WI38 (cell line): Measurements from ENCODE around the gene ZNF593OS.

Experiments
- H3K4me3 ChIP-seq: 2 replicates; pipeline ENCODE4 v1.5.1; 2011; ENCODE audit warnings: low read depth, mild to moderate bottlenecking, control low read depth, low read length
- TF ChIP-seq, protein P1 (sequence below): IDR thresholded peaks from 2 replicates; pipeline ENCODE4 v1.5.1; 2012; ENCODE audit warnings: low read depth, mild to moderate bottlenecking, control low read depth, low read length

Gene ZNF593OS

DNA sequence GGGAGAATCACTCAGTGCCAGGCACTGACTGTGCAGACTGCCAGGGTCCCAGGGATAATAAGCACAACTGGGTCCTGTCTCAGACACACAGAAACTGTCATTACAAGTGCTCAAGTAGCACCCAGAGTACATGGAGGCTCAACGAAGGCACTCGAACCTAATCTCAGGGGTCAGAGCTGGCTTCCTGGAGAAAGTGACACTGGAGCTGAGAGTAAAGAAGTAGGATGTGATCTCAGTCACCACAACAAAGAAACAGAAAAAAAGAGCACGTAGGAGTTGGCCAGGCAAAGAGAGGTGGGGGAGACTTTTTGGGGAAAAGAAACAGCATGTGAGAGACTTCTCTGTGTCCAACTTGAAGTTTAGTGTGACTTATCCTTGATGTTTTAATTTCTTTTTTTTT is 20.1 kb upstream of the ZNF593OS start:
- TF ChIP-seq, protein P1, sequence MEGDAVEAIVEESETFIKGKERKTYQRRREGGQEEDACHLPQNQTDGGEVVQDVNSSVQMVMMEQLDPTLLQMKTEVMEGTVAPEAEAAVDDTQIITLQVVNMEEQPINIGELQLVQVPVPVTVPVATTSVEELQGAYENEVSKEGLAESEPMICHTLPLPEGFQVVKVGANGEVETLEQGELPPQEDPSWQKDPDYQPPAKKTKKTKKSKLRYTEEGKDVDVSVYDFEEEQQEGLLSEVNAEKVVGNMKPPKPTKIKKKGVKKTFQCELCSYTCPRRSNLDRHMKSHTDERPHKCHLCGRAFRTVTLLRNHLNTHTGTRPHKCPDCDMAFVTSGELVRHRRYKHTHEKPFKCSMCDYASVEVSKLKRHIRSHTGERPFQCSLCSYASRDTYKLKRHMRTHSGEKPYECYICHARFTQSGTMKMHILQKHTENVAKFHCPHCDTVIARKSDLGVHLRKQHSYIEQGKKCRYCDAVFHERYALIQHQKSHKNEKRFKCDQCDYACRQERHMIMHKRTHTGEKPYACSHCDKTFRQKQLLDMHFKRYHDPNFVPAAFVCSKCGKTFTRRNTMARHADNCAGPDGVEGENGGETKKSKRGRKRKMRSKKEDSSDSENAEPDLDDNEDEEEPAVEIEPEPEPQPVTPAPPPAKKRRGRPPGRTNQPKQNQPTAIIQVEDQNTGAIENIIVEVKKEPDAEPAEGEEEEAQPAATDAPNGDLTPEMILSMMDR: no peak
- no peak overlapping the region for H3K4me3 ChIP-seq

DNA sequence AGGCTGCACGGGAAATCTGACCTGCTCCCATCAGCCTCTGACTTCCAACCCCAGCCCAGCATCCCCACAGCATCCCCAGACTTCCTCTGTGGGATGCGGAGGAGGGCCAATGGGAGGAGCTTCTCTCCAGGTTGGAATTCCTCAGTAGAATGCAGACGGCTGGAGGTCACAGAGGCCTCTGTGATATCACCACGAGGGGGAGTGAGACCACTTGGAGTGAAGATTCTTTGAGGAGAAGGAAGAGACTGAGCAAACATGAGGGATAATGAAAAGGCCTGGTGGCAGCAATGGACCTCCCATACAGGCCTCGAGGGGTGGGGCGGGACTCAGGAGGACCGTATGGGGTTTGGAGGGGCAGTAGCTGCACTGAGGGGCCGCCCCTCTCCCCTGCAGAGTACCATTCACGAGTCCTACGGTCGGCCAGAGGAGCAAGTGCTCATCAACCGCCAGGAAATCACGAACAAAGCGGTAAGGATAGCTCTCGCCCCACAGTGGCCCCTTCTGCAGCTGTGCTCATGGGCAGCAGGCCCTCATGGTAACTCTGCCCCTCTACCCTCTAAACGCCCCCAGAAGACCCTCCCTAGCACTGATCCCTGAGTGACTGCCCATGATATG is 18.8 kb upstream of the ZNF593OS start, which contains the start of gene CATSPER4:
CATSPER4 (plus strand) TSS at position 230 of the 615 bp plus-strand sequence; CDS start at position 256, 26 bp downstream.
- no peak within 1 kb of the TSS for H3K4me3 ChIP-seq
- TF ChIP-seq, protein P1: no peak

DNA sequence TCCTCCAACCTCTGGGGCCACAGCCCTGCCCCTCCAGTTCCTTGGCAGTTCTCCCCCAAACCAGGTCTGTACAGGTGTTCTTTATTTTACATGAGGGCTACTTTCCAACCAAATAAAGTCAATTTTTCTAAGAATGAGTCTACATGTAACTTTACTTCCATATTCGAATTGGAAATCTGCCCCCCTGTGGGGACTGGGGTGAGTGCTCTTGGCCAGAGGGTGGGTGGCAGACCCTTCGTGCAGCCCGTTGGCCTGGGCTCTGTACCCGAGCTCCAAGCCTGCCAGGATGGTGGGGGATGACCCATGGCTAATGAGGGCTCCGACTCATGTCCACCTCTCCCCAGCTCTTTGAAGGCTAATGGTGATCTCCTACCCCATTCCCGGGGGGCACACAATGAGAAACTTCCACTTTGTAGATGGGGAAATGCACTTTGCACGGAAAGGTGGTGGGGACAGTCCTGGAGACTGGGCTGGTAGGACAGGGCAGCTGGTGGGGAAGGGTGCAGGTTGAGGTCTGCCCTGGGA is 18.2 kb upstream of the ZNF593OS start:
- no peak overlapping the region for H3K4me3 ChIP-seq
- TF ChIP-seq, protein P1: no peak; the same call in 1 of the 2 replicates

DNA sequence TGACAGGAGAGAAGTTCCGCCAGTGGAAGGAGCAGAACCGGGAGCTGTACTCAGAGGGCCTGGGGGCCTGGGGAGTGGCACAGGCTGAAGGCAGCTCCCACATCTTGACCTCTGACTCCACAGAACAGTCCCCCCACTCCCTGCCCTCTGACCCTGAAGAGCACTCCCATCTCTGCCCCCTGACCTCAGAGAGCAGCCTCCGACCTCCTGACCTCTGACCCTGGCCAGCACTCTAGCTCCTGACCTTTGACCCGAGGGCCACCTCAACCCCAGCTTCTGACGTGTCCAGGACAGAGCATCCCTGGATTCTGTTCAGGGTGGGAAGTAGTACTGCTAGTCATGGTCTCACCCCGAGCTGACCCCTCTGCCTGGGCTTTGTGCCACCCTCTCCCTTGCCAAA is 17.7 kb upstream of the ZNF593OS start:
- no peak overlapping the region for H3K4me3 ChIP-seq
- TF ChIP-seq, protein P1: no peak

DNA sequence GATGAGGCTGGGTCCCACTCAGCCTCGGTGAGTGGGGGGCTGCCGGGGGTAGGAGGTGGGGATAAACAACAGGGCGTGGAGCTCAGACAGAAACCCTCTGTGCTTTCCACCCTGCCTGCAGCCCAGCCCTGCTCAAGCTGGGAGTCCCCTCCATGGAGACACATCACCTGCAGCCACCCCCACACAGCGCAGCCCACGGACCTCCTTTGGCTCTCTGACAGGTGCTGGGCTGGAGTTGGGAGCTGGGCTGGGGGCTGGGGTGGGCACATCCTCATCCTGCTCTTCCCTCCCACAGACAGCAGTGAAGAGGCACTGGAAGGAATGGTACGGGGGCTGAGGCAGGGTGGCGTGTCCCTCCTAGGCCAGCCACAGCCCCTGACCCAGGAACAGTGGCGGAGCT is 16.8 kb upstream of the ZNF593OS start:
- TF ChIP-seq, protein P1: no peak
- H3K4me3 ChIP-seq: no peak overlapping the region

DNA sequence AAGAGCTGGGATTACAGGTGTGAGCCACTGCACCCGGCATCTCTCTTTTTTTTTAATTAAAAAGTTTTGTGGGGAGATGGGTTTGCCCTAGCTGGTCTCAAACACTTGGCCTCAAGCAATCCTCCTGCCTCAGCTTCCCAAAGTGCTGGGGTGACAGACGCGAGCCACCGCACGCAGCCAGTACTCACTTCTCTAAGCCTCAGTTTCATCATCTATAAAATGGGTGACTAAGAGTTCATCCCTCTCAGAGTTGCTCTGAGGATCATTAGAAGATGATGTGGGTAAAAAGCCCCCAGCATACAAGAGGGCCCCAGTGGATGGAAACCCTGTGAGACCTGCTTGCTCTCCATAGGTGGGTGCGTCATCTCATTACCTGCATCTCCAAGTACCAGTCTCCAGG is 16.2 kb upstream of the ZNF593OS start:
- TF ChIP-seq, protein P1: no peak

DNA sequence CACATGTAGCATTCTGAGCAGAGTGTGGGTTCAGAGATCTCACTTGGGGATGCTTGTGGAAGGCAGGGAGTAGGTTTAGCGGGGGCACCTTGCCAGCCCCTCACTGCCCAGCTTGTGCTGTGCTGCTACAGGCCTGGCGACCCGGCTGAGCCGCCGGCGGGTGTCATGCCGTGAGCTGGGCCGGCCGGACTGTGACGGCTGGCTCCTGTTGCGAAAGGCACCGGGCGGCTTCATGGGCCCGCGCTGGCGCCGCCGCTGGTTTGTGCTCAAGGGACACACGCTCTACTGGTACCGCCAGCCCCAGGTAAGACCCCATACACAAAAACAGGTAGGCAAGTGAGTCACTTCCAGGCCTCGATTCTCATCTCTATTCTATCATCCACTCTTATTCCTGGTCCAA is 13.3 kb upstream of the ZNF593OS start:
- no peak overlapping the region for H3K4me3 ChIP-seq
- TF ChIP-seq, protein P1: no peak

More for the DNA sequence above, 16.2 kb upstream of the ZNF593OS start:
- H3K4me3 ChIP-seq: no peak overlapping the region
